Measurements from ENCODE around the gene LRMDA.

Gene LRMDA

DNA sequence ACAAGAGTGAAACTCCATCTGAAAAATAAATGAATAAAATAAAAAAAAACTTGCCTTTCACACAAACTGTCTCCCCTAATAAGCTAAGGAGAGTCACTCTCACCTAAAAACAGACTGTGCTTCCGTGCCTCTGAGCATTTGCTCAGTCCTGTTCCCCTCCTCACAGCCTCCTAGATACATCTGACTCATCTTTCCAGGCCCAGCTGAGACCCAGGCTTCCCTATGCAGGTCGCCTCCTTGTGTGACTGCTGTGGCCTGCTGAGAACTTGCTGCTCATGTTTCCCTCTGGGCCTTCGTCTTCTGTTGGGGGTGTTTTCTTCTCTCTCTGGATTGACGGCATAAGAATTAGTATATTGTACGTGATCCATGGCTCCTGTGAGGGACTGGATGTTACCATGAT, 777.7 kb downstream of the LRMDA start:
- no peak for DNase-seq (ENCODE audit: low read depth)

DNA sequence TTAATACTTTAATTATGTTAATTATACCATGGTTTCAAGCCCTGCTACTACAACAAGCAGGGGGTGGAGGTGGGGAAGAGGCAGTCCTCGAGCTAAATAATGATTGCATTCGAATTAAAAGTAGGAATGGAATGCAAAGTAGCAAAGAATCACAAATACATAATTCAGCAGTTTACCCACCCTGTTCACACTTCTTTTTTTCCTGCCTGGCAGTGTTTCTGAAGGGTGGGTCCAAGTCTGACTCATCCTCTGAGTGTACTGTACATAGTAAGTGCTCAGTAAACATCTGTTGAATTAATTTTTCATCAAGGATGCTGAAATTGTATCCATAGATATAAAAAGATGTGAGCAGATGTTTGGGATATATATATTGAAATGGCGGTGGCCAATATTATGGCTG, 778.8 kb downstream of the LRMDA start:
- no peak for DNase-seq (ENCODE audit: low read depth)

DNA sequence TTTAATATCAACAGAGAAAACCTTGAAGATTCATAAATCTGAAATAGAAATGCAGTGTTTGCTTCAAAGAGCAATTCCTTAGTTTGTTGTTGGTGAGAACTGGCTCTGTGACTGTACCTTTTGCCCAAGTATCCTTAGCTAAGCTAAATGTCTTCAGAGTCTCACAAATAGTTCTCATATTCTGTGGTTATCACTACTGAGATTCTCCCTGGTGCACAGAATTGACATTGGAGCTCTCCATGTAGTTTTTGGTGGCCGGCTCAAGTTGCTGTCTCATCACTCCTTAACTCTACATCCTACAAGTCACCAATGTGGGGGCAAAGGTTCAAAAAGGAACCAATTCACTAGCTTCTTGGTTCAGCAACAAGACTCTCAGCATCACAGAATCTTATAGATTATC, 780.3 kb downstream of the LRMDA start:
- DNase-seq (ENCODE audit: low read depth), result no peak

DNA sequence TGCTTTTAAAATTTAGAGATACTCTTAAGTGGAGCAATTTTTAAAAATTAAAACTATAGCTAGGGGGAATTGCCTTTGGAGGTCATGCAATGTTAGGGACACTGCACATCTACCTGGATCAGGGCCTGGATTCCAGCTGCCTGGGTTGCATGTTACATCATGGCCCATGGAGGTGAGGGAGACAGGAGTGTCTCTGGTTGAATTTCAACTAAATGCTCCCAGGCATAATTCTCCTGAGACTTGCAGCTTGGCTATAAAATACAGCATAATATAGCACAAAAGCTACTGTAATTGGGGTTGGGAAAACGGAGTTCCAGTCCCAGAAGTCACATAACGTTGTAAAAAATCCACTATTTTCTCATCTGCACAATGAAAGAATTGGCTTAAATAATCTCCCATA, 782.5 kb downstream of the LRMDA start:
- no peak for DNase-seq (ENCODE audit: low read depth)

DNA sequence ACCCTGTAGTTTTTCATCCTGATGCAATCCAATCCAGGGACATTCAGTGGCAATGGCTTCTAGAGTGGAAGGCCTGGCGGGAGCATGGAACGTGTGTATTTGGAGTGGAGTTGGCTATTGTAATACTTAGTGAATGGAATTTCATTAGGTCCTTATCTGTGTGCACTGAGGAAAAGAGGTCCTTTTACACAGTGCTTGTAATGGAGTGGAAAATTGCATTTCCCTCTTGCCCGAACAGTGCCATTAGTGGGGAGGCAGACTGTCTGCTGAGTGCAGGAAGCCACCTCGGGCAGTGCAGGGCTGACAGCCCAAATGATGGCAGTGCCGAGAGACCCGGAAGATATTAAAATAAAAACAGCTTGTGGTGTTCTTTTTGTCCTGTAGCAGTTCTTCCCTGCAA, 786.6 kb downstream of the LRMDA start:
- no peak for DNase-seq (ENCODE audit: low read depth)

DNA sequence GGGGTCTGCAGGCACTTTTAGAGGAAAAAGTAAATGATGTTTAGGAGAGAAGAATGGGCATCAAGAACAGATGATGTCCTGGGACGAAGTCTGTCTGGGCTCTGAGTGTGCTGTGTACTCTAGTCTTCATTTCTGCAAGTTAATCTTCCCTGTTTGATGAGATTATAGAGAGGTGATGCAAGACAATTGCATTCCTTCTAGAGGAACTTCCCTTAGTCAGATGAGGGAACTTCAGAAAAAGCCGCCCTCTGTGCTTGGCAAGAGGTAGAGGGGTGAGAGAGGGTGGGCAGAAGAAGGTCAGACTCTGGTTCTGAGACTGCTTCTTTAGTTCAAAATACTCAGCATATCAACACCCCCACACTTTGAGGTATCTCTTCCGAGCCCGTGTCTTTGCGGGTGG, 797.9 kb downstream of the LRMDA start:
- DNase-seq (ENCODE audit: low read depth), result no peak

DNA sequence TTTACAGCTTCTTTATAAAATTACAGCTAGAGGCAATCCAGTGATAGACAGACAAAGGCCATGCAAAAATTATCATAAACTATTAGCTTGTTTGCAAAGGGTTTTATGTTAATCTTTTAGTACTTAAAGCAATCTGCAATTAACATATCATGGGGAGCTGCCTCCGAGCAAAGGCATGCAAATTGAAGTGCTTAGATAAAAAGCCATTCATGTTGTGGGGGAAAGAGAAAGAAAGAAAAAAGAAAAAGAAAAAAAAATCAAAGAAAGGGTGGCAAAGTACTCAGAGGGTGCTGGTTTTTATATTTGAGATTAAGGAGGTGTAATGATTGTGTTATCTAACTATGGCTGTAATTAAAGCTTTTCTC, 799.5 kb downstream of the LRMDA start:
- DNase-seq (ENCODE audit: low read depth), result no peak

DNA sequence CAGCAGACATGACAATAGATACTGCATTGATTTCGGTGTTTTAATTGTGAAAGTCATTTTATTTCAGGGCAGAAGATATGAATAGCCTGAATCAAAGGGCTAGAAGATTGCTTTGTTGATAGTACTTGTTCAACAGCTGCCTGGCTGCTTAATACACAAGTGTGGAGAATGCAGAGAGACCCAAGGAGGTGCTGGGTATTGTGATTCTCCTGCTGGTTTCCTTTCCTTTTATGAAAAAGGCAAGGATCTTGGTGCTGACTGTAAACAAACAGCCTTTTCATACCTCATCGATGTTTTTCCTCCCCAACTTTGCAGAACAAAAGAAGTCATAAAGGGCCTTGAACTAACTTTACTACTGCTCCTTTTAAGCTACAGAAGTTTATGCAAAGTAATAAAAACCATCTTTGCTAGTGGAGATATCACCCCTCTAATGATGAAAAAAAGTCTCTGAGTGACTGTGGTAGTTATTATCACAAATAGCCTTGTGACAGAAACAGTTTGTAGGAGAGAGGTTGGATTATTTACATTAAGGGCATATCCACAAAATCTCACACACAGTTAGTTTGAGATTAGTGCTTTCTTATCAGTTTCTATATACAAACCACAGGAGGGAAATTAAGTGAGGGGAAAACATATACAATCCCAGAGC, 800.0 kb downstream of the LRMDA start:
- no peak for DNase-seq (ENCODE audit: low read depth)

DNA sequence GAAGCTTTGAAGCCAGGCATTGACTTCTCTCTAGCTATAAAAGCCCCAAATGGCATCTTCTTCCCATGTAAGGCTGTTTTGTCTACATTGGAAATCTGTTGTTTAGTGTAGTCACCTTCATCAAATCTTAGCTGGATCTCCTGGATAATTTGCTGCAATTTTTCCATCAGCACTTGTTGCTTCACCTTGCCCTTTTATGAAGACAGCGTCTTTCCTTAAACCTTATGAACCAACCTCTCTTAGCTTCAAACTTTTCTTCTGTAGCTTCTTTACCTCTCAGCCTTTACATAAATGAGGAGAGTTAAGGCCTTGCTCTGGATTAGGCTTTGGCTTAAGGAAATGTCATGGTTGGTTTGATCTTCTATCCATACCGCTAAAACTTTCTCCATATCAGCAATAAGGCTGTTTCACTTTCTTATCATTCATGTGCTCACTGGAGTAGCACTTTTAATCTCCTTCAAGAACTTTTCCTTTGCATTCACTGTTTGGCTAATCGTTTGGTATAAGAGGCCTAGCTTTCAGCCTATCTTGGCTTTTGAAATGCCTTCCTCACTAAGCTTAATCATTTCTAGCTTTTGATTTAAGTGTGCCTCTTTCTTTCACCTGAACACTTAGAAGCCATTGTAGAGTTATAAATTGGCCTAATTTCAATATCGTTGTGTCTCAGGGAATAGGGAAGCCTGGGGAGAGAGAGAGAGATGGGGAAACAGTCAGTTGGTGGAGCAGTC, 803.2 kb downstream of the LRMDA start:
- no peak for DNase-seq (ENCODE audit: low read depth)

DNA sequence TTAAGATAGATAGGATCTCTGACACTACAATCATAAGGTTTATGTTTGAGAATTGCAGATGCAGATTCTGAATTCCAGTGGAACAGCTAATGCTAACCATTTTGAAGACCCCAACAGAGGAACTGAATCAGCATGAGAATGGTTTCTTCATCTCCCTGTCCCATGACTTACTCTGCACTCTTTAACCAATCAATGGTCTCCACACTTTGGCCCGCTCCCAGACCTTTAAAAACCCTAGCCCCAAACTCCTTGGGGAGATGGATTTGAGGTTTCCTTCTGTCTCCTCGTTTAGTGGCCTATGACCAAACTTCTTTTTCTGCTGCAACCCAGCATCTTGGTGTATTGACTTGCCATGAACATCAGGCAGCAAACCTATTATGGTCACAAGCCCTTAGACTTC, 804.9 kb downstream of the LRMDA start:
- no peak for DNase-seq (ENCODE audit: low read depth)

DNA sequence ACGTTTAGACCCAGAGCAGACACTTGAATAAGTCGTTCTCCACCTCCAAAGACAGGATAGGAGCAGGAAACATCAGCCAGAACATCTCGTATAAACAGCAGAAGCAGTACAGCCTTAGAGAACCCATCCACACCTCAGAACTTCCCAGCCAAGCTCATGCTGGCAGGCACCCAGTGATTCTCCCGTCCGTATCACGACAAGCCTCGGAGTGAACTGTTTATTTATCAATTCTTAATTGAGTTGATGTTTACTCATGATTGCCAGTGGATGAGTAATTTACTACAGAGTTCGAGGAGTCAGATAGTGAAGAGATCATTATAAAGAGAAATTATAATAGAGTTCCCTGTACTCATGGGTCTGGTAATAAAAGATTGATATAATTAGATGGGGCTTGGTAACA, 811.5 kb downstream of the LRMDA start:
- no peak for DNase-seq (ENCODE audit: low read depth)

DNA sequence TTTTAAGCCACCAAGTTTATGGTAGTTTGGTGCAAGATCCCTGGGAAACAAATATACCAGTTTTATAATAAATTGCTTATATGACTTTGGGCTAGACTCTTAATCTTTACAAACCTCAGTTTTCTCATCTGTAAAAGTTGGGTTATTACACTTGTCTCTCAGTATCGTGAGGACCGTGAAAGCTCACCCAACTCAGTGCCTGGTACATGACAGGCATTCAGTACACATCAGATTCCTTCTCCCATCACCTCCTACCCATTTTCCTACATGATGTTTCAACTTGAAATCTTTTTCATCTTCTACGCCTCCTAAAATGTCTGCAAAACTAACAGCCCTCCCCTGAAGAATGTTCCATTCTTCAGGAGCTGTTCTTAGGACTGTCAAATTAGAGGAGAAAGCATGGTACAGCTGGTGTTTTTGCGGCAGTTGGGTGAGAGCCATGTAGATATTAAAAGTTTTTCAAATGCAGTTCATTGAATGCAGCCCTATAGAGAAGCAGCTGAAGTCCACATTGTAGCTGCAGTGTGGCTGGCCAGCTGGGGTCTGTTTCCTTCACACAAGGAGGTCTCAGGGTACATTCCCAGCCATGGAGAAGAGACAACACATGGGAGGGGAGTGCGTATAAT, 812.8 kb downstream of the LRMDA start:
- no peak for DNase-seq (ENCODE audit: low read depth)

DNA sequence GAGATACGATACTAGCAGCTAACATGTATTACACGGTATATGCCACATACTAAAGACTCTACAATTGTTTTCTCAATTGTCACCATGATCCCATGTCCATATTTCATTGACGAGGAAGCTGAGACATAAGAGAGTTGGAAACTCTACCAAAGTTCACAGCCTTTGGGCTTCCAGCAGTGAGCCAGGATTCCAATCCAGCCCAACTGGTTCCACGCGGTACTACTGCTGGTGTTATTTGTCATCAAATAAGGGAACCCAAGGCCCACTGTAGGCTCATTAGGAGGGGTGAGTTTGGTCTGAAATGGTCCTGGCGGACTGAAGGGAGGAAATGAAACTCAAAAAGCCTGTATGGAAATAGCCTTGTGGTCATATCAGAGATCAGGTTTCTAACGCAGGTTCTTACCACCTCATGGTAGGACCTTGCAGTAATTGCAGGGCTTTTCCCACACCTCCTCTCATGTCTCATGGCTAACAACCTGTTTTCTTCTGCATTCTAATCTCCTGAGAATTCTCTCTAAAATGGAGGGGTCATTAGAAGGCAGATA, 814.6 kb downstream of the LRMDA start:
- no peak for DNase-seq (ENCODE audit: low read depth)

DNA sequence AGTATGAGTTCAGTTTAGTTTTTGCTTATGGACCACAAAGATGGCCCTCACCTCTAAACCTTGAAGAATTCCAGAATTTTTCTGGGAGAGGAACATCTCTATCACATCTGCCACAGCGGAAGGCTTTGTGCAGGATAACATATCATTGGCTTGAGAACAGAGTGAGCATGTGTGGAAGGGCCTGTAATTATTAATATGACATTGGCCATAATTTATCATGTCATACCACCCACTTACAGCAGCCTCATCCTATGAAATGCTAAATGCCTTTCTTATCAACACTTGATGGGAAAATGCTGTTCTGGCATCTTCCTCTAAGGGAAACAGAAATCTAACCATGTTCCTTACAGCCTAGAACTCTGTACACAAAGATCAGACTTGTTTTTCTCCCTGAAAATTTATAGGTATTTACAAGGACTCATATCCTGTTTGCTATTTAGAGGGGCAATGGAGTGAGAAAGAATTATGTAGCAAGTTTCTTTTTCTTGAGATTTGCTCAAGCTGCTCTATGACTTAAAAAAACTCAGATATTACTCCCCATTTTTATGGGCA, 817.3 kb downstream of the LRMDA start:
- no peak for DNase-seq (ENCODE audit: low read depth)

DNA sequence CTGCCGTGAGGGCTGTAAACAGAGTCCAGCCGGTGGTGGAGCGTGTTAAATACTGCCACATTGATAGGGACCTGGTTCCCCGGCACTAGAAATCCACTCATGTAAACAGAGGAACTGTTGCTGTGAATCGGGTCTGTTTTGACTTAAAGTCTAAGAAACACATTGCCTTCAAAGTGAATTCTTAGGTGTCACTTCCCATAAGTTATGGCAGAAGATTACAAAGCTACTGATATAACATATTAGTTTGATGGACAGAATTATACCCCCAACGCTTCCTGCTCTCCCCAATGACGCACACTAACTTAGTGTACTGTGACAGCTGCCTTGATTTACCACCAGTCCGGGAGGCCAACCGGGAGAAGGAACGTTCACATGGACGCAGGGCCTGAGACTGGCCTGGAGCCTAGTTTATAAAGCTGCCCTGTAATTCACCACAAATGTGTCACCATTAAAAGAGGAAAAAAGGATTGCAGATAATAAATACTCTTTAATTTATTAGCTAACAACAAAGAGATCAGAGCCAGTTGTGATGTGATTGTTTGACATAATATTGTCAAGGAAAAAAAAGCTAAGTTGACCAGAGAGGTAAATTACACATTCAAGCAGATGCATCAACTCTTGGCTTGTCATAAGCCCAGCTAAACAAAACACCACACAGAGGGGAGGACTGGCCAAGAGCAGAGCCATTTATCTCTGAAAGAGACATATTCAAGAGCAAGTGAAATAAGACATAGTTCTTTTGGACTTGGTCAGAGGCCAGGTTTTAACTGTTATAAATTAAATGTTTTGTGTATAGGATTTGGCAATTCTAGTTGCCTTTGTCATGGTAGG, 820.6 kb downstream of the LRMDA start:
- no peak for DNase-seq (ENCODE audit: low read depth)

DNA sequence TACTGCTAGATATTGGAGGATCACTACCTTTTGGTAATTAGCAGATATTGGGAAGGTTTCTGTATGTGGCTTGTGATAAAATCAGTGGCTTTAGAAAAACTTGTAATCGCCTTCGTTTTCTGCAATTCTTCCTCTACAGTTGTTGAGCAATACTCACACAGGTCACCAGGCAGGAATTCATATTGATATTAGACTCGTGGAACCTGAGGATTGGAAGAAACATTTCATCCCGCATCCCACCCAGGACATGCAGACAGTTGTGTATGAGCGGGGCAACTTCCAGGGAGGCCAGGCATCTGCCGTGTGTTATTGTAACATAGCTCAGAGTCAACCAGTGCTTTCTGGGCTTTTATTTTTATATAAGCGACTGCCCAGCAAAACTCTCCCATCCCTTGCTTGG, 821.3 kb downstream of the LRMDA start:
- DNase-seq (ENCODE audit: low read depth), result no peak

DNA sequence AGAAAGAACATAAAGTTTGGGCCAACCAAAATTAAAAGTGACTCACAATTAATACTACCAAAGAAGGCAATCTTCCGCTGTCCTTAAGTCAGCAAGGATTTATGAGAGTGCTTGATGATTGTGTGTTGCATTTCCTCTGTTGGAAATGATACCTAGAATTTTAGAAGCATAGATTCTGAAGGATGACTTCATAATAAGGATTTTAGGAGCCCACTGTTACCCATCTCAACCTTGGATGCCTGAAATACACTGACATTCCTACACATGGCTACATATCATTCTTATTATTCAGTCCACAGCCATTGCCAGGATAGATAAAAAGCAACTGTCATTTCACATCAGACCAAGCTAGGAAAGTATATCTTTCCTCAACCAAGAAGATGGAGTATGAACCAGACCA, 823.8 kb downstream of the LRMDA start:
- DNase-seq (ENCODE audit: low read depth), result no peak

DNA sequence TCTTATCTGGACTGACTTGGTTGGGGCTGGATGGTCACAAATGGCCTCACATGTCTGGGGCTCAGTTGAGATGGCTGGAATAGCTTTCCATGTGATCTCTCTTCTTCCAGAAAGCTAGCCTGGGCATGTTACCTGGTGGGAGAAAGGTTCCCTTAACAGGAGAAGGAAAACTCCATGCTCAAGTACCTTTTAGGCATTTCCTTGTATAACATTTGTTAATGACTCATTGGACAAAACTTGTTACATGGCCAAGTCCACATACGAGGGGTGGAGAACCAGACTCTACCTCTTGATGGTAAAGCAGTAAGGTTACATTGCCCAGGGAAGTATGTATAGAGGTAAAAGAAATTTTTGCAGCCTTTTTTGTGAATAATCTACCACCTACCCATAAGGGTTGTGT, 826.4 kb downstream of the LRMDA start:
- no peak for DNase-seq (ENCODE audit: low read depth)

DNA sequence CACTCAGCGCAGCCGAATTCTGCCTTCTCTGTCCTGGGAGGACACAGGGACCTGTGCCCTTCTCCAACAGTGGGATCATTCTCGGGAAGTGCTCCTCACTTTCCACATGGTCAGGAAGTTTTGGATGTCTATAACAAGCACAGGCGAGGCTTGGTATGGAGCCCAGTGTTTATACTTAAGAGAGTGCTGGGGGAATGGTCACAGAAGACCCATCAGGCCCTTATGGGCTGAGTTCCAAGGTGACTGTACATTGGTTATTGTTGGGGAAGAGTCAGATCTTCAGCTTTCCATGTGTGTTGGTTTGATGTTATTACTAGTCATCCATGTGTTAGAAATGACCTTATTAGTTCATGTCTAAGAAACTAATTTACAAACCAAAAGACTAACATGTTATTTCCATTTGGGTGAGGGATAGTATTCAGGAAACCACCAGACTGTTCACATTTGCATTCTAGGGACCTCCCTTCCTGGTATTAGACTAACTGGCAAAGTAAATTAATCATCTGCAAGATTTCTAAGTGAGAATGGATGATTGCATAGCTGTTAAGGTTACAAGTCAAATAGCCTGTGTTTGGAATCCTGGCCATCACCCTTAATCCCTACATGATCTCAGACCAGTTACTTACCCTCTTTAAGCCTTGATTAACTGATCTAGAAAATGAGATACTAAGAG, 834.2 kb downstream of the LRMDA start:
- DNase-seq (ENCODE audit: low read depth), result no peak

DNA sequence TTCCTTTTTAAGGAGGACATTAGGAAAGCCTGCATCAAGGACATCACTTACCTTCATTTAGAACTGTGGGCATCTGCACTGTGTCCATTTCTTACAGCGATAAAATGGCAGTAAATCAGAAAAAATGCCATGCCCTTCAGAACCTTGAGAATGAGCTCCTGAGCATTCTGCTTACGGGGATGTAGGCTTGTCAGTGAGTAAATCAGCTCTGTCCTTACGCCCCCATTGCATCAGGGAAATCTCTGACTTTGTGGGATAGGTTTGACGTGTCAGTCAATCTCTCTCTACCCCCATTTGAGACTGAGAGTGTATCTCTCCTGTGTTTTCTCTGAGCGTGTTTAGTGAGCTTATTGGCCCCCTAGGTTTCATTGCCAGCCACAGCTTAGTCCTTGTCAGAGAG, 837.1 kb downstream of the LRMDA start:
- DNase-seq (ENCODE audit: low read depth), result no peak

DNA sequence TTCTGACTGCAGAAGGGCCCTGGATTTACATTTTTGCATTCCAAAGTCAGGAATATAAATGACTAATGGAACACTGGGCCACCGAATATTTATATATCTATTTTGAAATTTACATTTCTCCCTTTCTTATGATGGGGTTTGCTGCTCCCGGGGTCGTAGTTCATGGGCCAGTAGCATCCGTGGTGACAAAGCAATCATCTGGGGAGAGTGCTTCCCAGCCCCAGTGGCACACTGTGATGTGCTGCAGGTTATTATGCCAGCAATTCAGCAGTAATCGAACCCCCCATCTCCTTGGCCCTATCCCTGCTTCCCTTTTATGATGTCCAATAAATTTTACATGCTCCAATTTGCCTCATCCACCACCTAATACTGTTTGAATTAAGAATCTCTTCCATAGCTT, 837.5 kb downstream of the LRMDA start:
- no peak for DNase-seq (ENCODE audit: low read depth)

DNA sequence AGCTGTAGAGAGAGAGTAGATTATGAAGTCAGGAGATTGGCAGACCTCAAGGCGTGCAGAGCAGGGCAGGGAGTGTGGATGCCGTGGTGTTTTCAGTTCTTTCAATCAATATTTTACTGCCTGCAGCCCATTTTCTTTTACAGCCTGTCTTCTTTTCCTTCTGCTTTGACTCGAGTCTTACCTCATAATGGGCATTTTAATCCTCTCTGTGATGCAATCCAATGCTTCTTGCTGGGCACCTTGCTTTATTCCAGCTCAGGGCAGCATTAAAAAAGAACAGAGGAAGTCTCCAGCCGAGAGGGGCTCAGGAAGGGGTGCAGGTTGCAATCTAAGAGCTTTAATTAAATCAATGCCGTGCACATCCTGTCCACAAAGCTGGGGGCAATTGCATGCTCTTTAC, 839.0 kb downstream of the LRMDA start:
- DNase-seq (ENCODE audit: low read depth), result no peak

All from activated T-cell treated with anti-CD3 and anti-CD28 coated beads for 1 hour (primary cell).